Peyer's patch (tissue), 4 donors: ENCODE results near the gene AMBP.

Experiments used
- POLR2A ChIP-seq, 2 donors: fragments of 450-650 bp; IDR thresholded peaks; one replicate each; pipeline ENCODE4 v1.5.1; 2017; ENCODE audit warnings: antibody characterized with exemption in 2 of 2, mild to moderate bottlenecking in 2 of 2, moderate library complexity in 2 of 2
- TF ChIP-seq, protein P1 (sequence below), 6 experiments: fragments of 450-650 bp in 4 of 6; fragments of 200-600 bp in 2 of 6; sonication (generic) in 1 of 6; IDR thresholded peaks; one replicate each; pipeline ENCODE4 v1.5.1; 2017 to 2019; ENCODE audit warnings: antibody characterized with exemption in 6 of 6, mild to moderate bottlenecking in 3 of 6, moderate library complexity in 1 of 6

DNA sequence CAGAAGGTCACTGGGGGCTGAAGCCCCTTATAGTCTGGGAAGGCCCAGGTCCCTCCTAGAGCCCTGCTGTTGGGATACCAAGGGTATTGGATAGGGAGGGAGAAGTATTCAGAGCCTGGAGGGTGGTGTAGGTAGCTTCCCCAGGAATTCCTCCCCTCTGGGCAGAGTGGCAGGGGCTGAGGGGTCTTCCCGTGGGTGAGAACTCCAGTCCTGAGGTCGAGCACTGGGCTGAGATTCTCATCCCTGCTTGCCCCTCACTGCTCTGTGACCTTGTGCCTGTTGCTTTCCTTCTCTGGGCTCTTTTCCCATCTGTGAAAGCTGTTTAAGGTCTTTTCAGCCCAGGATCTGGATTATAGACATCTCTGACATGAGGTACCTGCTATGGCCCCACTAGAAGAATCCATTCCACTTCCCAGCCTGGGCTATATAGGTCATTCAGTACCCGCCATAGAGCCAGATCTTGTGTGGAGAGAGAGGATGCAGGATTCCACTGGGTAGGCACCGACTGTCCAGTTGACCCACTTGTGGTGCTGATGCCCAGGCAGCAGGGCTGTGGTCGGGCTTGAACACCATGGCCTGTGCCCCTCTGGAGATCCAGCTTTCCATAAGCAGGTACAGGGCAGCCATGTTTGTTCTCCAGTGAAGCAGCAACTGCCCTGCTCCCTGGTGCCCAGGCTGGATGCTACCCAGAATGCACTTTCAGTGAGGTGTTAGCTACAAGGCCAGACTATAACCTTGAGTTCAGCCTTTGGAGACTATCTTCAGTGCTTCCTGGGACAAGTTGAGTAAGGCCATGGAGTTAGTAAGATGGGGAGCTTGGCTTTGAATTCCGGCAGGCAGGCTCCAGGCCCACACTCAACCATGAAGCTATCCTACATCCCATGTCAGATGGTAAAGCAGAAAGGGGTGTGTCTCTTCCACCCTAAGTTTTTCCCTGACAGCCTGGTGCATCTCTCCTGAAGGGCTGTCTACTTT lies 60.1 kb downstream of the AMBP start:
- TF ChIP-seq, protein P1, sequence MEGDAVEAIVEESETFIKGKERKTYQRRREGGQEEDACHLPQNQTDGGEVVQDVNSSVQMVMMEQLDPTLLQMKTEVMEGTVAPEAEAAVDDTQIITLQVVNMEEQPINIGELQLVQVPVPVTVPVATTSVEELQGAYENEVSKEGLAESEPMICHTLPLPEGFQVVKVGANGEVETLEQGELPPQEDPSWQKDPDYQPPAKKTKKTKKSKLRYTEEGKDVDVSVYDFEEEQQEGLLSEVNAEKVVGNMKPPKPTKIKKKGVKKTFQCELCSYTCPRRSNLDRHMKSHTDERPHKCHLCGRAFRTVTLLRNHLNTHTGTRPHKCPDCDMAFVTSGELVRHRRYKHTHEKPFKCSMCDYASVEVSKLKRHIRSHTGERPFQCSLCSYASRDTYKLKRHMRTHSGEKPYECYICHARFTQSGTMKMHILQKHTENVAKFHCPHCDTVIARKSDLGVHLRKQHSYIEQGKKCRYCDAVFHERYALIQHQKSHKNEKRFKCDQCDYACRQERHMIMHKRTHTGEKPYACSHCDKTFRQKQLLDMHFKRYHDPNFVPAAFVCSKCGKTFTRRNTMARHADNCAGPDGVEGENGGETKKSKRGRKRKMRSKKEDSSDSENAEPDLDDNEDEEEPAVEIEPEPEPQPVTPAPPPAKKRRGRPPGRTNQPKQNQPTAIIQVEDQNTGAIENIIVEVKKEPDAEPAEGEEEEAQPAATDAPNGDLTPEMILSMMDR (IDR thresholded peaks at IDR 0.05): no peak
- no peak for TF ChIP-seq POLR2A (IDR thresholded peaks at IDR 0.05)
